CD4-positive, alpha-beta T cell treated with Interleukin-4 for 4 hours (primary cell): ENCODE data around the gene TMEM151B.
"Not testable (repeated sequence)": the region's sequence is repeated elsewhere in the genome, so short reads cannot be mapped to it uniquely, and the experiment has no call there.

Experiments used
- DNase-seq: peaks from one replicate; pipeline ENCODE4 v3.0.0-alpha.2; 2020

Gene TMEM151B

GRCh38 chr6:44269921-44270525 lies at the start of gene TMEM151B:
TSS of gene TMEM151B (plus strand) at chr6:44270450. CDS start at chr6:44270743, 293 bp downstream.
- no peak for DNase-seq

- no peak for DNase-seq
These were observed 49.3 kb upstream of the TMEM151B start for GRCh38 chr6:44220913-44221290.

- DNase-seq: peak; percentile 70
These were observed 48.8 kb upstream of the TMEM151B start for GRCh38 chr6:44221291-44221960.

GRCh38 chr6:44221961-44222335 lies 48.3 kb upstream of the TMEM151B start:
- no peak for DNase-seq

GRCh38 chr6:44222486-44223318 lies 47.5 kb upstream of the TMEM151B start:
- DNase-seq: no peak

GRCh38 chr6:44223319-44224028 lies 46.8 kb upstream of the TMEM151B start, which contains the start of gene SLC29A1:
TSS of gene SLC29A1 (plus strand) at chr6:44223595. CDS start at chr6:44227314, 3,719 bp downstream.
- DNase-seq: peak; percentile 77

- DNase-seq: no peak
These were observed 46.0 kb upstream of the TMEM151B start for GRCh38 chr6:44224029-44224964.

- DNase-seq: no peak
These were observed 45.3 kb upstream of the TMEM151B start for GRCh38 chr6:44224965-44225305.

GRCh38 chr6:44225579-44226325 lies 44.5 kb upstream of the TMEM151B start:
- DNase-seq: no peak

GRCh38 chr6:44226368-44227147 lies 43.7 kb upstream of the TMEM151B start:
- DNase-seq: no peak

- no peak for DNase-seq
These were observed 43.0 kb upstream of the TMEM151B start for GRCh38 chr6:44227148-44227793.

- no peak for DNase-seq
These were observed 42.2 kb upstream of the TMEM151B start for GRCh38 chr6:44228031-44228430.

GRCh38 chr6:44228433-44228832 lies 41.8 kb upstream of the TMEM151B start:
- DNase-seq: no peak

- no peak for DNase-seq
These were observed 41.4 kb upstream of the TMEM151B start for GRCh38 chr6:44228836-44229235.

- DNase-seq: no peak
These were observed 40.7 kb upstream of the TMEM151B start for GRCh38 chr6:44229376-44230033.

GRCh38 chr6:44230034-44230675 lies 40.1 kb upstream of the TMEM151B start:
- DNase-seq: no peak

GRCh38 chr6:44231426-44231825 lies 38.8 kb upstream of the TMEM151B start:
- not testable (repeated sequence) for DNase-seq

- no peak for DNase-seq
These were observed 37.3 kb upstream of the TMEM151B start for GRCh38 chr6:44232676-44233566.
